T-helper 1 cell treated with Interleukin-12 subunit alpha and Interleukin-12 subunit beta and Interleukin-4 antibody, amounts not matched to agents 30 μg/mL and 1 μg/mL, for 36 hours (primary cell): Measurements from ENCODE around the gene BOLA2.
"Not testable (repeated sequence)": the region's sequence is repeated elsewhere in the genome, so short reads cannot be mapped to it uniquely, and the experiment has no call there.

Experiments
- H3K27ac Mint-ChIP-seq: one replicate; pipeline ENCODE4 v1.8.0; 2021; ENCODE audit warnings: mild to moderate bottlenecking, mixed read lengths
- H3K27me3 Mint-ChIP-seq: one replicate; pipeline ENCODE4 v1.8.0; 2021; ENCODE audit warnings: low read depth, mixed read lengths
- H3K36me3 Mint-ChIP-seq: one replicate; pipeline ENCODE4 v1.8.0; 2021; ENCODE audit warnings: low read depth, mixed read lengths
- H3K4me1 Mint-ChIP-seq: one replicate; pipeline ENCODE4 v1.8.0; 2021; ENCODE audit warnings: low read depth, mixed read lengths
- H3K4me3 Mint-ChIP-seq: one replicate; pipeline ENCODE4 v1.8.0; 2021; ENCODE audit warnings: mild to moderate bottlenecking, moderate library complexity, mixed read lengths
- H3K9me3 Mint-ChIP-seq: one replicate; pipeline ENCODE4 v1.8.0; 2021; ENCODE audit warnings: mixed read lengths

The BOLA2 gene

GRCh38 chr16:29454269-29454668, at the start of gene BOLA2, which contains the start of gene SLX1B:
TSS of gene BOLA2 (minus strand) at chr16:29454351. CDS start at chr16:29454253, 98 bp downstream.
TSS of gene SLX1B (plus strand) at chr16:29454533.
- not testable (repeated sequence) for H3K4me1 Mint-ChIP-seq, H3K27ac Mint-ChIP-seq, H3K36me3 Mint-ChIP-seq, H3K9me3 Mint-ChIP-seq, H3K27me3 Mint-ChIP-seq, H3K4me3 Mint-ChIP-seq

GRCh38 chr16:29482276-29482675, 28.1 kb upstream of the BOLA2 start:
- H3K27me3 Mint-ChIP-seq, H3K4me3 Mint-ChIP-seq, H3K27ac Mint-ChIP-seq, H3K9me3 Mint-ChIP-seq, H3K36me3 Mint-ChIP-seq, H3K4me1 Mint-ChIP-seq: not testable (repeated sequence)

- not testable (repeated sequence) for H3K4me3 Mint-ChIP-seq, H3K27ac Mint-ChIP-seq, H3K9me3 Mint-ChIP-seq, H3K27me3 Mint-ChIP-seq, H3K36me3 Mint-ChIP-seq, H3K4me1 Mint-ChIP-seq
Observed at GRCh38 chr16:29472065-29472464, 17.9 kb upstream of the BOLA2 start.

- H3K4me1 Mint-ChIP-seq, H3K27ac Mint-ChIP-seq, H3K9me3 Mint-ChIP-seq: not testable (repeated sequence)
Observed at GRCh38 chr16:29469660-29470059, 15.5 kb upstream of the BOLA2 start.

GRCh38 chr16:29467654-29468366, 13.7 kb upstream of the BOLA2 start:
- H3K9me3 Mint-ChIP-seq, H3K4me1 Mint-ChIP-seq, H3K36me3 Mint-ChIP-seq, H3K27ac Mint-ChIP-seq, H3K27me3 Mint-ChIP-seq, H3K4me3 Mint-ChIP-seq: not testable (repeated sequence)

More at GRCh38 chr16:29469660-29470059, 15.5 kb upstream of the BOLA2 start:
- H3K4me3 Mint-ChIP-seq, H3K27me3 Mint-ChIP-seq, H3K36me3 Mint-ChIP-seq: not testable (repeated sequence)

GRCh38 chr16:29466904-29467303, 12.8 kb upstream of the BOLA2 start:
- H3K36me3 Mint-ChIP-seq, H3K4me1 Mint-ChIP-seq, H3K27ac Mint-ChIP-seq, H3K9me3 Mint-ChIP-seq, H3K4me3 Mint-ChIP-seq, H3K27me3 Mint-ChIP-seq: not testable (repeated sequence)

- not testable (repeated sequence) for H3K27ac Mint-ChIP-seq, H3K4me1 Mint-ChIP-seq, H3K36me3 Mint-ChIP-seq, H3K4me3 Mint-ChIP-seq, H3K27me3 Mint-ChIP-seq, H3K9me3 Mint-ChIP-seq
Observed at GRCh38 chr16:29465985-29466824, 12.1 kb upstream of the BOLA2 start.

GRCh38 chr16:29460647-29461030, 6.5 kb upstream of the BOLA2 start:
- H3K9me3 Mint-ChIP-seq, H3K4me3 Mint-ChIP-seq, H3K36me3 Mint-ChIP-seq, H3K27ac Mint-ChIP-seq, H3K4me1 Mint-ChIP-seq, H3K27me3 Mint-ChIP-seq: not testable (repeated sequence)

- H3K36me3 Mint-ChIP-seq, H3K4me1 Mint-ChIP-seq, H3K4me3 Mint-ChIP-seq, H3K27me3 Mint-ChIP-seq, H3K9me3 Mint-ChIP-seq, H3K27ac Mint-ChIP-seq: not testable (repeated sequence)
Observed at GRCh38 chr16:29459706-29460646, 5.8 kb upstream of the BOLA2 start, which contains the start of gene SULT1A4. TSS of gene SULT1A4 (plus strand) at chr16:29459913. CDS start at chr16:29461386, 1,473 bp downstream.

GRCh38 chr16:29457660-29458059, 3.5 kb upstream of the BOLA2 start:
- H3K9me3 Mint-ChIP-seq, H3K36me3 Mint-ChIP-seq, H3K27ac Mint-ChIP-seq, H3K4me3 Mint-ChIP-seq, H3K4me1 Mint-ChIP-seq, H3K27me3 Mint-ChIP-seq: not testable (repeated sequence)

- not testable (repeated sequence) for H3K27me3 Mint-ChIP-seq, H3K9me3 Mint-ChIP-seq, H3K4me3 Mint-ChIP-seq, H3K36me3 Mint-ChIP-seq, H3K27ac Mint-ChIP-seq, H3K4me1 Mint-ChIP-seq
Observed at GRCh38 chr16:29454828-29455227, 677 bp upstream of the BOLA2 start.

GRCh38 chr16:29453754-29454153, 397 bp downstream of the BOLA2 start:
- not testable (repeated sequence) for H3K27ac Mint-ChIP-seq, H3K27me3 Mint-ChIP-seq, H3K36me3 Mint-ChIP-seq, H3K4me1 Mint-ChIP-seq, H3K9me3 Mint-ChIP-seq, H3K4me3 Mint-ChIP-seq

- H3K4me3 Mint-ChIP-seq, H3K27ac Mint-ChIP-seq, H3K27me3 Mint-ChIP-seq, H3K9me3 Mint-ChIP-seq: not testable (repeated sequence)
- Mint-ChIP-seq H3K4me1 (peaks cover 13% of the 10 kb centered on the region), H3K36me3 (peaks cover 12% of the 10 kb centered on the region)
Observed at GRCh38 chr16:29425390-29425789, 28.8 kb downstream of the BOLA2 start.

- not testable (repeated sequence) for H3K9me3 Mint-ChIP-seq, H3K27me3 Mint-ChIP-seq, H3K4me3 Mint-ChIP-seq, H3K36me3 Mint-ChIP-seq, H3K27ac Mint-ChIP-seq, H3K4me1 Mint-ChIP-seq
Observed at GRCh38 chr16:29423587-29423986, 30.6 kb downstream of the BOLA2 start.

GRCh38 chr16:29405249-29405648, 48.9 kb downstream of the BOLA2 start:
- H3K4me1 Mint-ChIP-seq, H3K27ac Mint-ChIP-seq, H3K27me3 Mint-ChIP-seq, H3K36me3 Mint-ChIP-seq, H3K9me3 Mint-ChIP-seq, H3K4me3 Mint-ChIP-seq: not testable (repeated sequence)
